H1 (cell line): Measurements from ENCODE around the gene MLN. TPM values are rescaled to one million over a fixed set of nuclear protein-coding genes. Genes with fewer than 3 reads are reported as not detected.
A peak's percentile ranks its signal among the peaks of the same experiment; 100 is the strongest.

Experiments
- CTCF ChIA-PET: fragments of 300-600 bp; sonication (Branson Sonifier 250); formaldehyde crosslinking; loops from one replicate; lab custom pipeline; 2021; ENCODE audit not compliant: partially characterized antibody; lab: Charles Lee
- POLR2A ChIA-PET: fragments of 300-600 bp; sonication (Branson Sonifier 250); formaldehyde crosslinking; loops from one replicate; lab custom pipeline; 2021; ENCODE audit warnings: inconsistent platforms; ENCODE audit not compliant: partially characterized antibody; lab: Charles Lee
- DNase-seq, 2 experiments: peaks; one replicate each; pipeline versions ENCODE4 v3.0.0 to v3.0.0-alpha.2; 2010 to 2022; ENCODE audit warnings: low spot score in 2 of 2, low read depth in 1 of 2, mixed read lengths in 1 of 2
- FAIRE-seq: peaks from 2 replicates; lab custom pipeline; 2011; peaks lifted over from hg19 to GRCh38; lab: Jason Lieb, UNC
- H2AFZ ChIP-seq: 2 replicates; pipeline ENCODE4 v1.8.1; 2012; ENCODE audit warnings: low read length, inconsistent platforms
- H2AK5ac ChIP-seq: 2 replicates; pipeline ENCODE4 v1.6.1; 2013; ENCODE audit warnings: low read depth, low read length
- H2BK120ac ChIP-seq: replicated peaks from 2 replicates; pipeline ENCODE3; 2013; ENCODE audit warnings: low read depth, low read length, inconsistent platforms
- H2BK12ac ChIP-seq: 2 replicates; pipeline ENCODE4 v1.6.1; 2013; ENCODE audit warnings: low read depth, low read length
- H2BK15ac ChIP-seq: 2 replicates; pipeline ENCODE4 v1.6.1; 2013; ENCODE audit warnings: low read length
- H2BK20ac ChIP-seq: 2 replicates; pipeline ENCODE4 v1.6.1; 2013; ENCODE audit warnings: low read length
- H2BK5ac ChIP-seq: 2 replicates; pipeline ENCODE4 v1.6.1; 2013; ENCODE audit warnings: low read depth, low read length
- H3K14ac ChIP-seq: 2 replicates; pipeline ENCODE4 v1.6.1; 2013; ENCODE audit warnings: inconsistent platforms; ENCODE audit not compliant: insufficient read length
- H3K18ac ChIP-seq: 2 replicates; pipeline ENCODE4 v1.6.1; 2013; ENCODE audit warnings: low read length; ENCODE audit errors: extremely low read depth
- H3K23ac ChIP-seq: 2 replicates; pipeline ENCODE4 v1.6.1; 2013; ENCODE audit warnings: inconsistent platforms; ENCODE audit not compliant: insufficient read length
- H3K23me2 ChIP-seq: 2 replicates; pipeline ENCODE4 v1.6.1; 2013; ENCODE audit warnings: low read depth, low read length
- H3K27ac ChIP-seq: 2 replicates; pipeline ENCODE4 v1.6.1; 2011; ENCODE audit warnings: low read depth, low read length, inconsistent platforms
- H3K27me3 ChIP-seq, 4 experiments: replicated peaks in 1 of 4; 1 replicate in 1 of 4; 2 replicates in 3 of 4; pipeline versions ENCODE4 v1.6.1 to v1.8.1; 2011 to 2013; ENCODE audit warnings: low read length in 3 of 4, mild to moderate bottlenecking in 3 of 4, inconsistent platforms in 2 of 4, mixed read lengths in 2 of 4, moderate library complexity in 1 of 4; ENCODE audit not compliant: control insufficient read depth in 3 of 4, insufficient read depth in 3 of 4; ENCODE audit errors: extremely low read depth in 1 of 4
- H3K36me3 ChIP-seq, 4 experiments: 2 replicates each; pipeline versions ENCODE4 v1.6.1 to v1.8.1; 2011 to 2013; ENCODE audit warnings: mild to moderate bottlenecking in 4 of 4, low read length in 3 of 4, moderate library complexity in 2 of 4, control low read depth in 1 of 4, inconsistent platforms in 1 of 4; ENCODE audit not compliant: insufficient read depth in 4 of 4, control insufficient read depth in 2 of 4
- H3K4ac ChIP-seq: replicated peaks from 2 replicates; pipeline ENCODE3; 2013; ENCODE audit warnings: low read length, low read depth, mixed read lengths, inconsistent platforms; ENCODE audit not compliant: insufficient read length
- H3K4me1 ChIP-seq, 4 experiments: replicated peaks in 1 of 4; 1 replicate in 1 of 4; 2 replicates in 3 of 4; pipeline versions ENCODE4 v1.6.1 to v1.8.1; 2011 to 2013; ENCODE audit warnings: low read length in 3 of 4, inconsistent platforms in 2 of 4, mixed read lengths in 1 of 4; ENCODE audit not compliant: insufficient read depth in 4 of 4, control insufficient read depth in 3 of 4
- H3K4me2 ChIP-seq, 2 experiments: 2 replicates each; pipeline versions ENCODE4 v1.6.1 to v1.8.1; 2011 to 2013; ENCODE audit warnings: low read depth in 2 of 2, low read length in 2 of 2, control low read depth in 1 of 2, inconsistent platforms in 1 of 2, mild to moderate bottlenecking in 1 of 2; ENCODE audit not compliant: insufficient read depth in 1 of 2
- H3K4me3 ChIP-seq, 4 experiments: fragments of 200-600, 300-600 bp in 1 of 4; sonication (generic), shearing (Covaris generic), sonication (Bioruptor Twin) in 1 of 4; 2 replicates each; pipeline versions ENCODE4 v1.5.1 to v1.8.1; 2011 to 2016; ENCODE audit warnings: low read length in 4 of 4, low read depth in 3 of 4, control low read depth in 2 of 4, inconsistent platforms in 2 of 4, mild to moderate bottlenecking in 2 of 4, mixed read lengths in 1 of 4, moderate library complexity in 1 of 4; ENCODE audit not compliant: insufficient read depth in 2 of 4; ENCODE audit errors: extremely low read depth in 1 of 4
- H3K56ac ChIP-seq: replicated peaks from 2 replicates; pipeline ENCODE3; 2013; ENCODE audit warnings: low read depth, mild to moderate bottlenecking, mixed read lengths, low read length, inconsistent platforms; ENCODE audit not compliant: insufficient read length
- H3K79me1 ChIP-seq: 2 replicates; pipeline ENCODE4 v1.6.1; 2013; ENCODE audit warnings: low read depth, low read length, control low read depth
- H3K79me2 ChIP-seq, 2 experiments: 2 replicates each; pipeline versions ENCODE4 v1.6.1 to v1.8.1; 2012 to 2013; ENCODE audit warnings: low read length in 2 of 2, mild to moderate bottlenecking in 2 of 2, inconsistent platforms in 1 of 2; ENCODE audit not compliant: insufficient read depth in 2 of 2, control insufficient read depth in 1 of 2
- H3K9ac ChIP-seq, 4 experiments: replicated peaks in 1 of 4; 1 replicate in 1 of 4; 2 replicates in 3 of 4; pipeline versions ENCODE4 v1.6.1 to v1.8.1; 2011 to 2013; ENCODE audit warnings: low read depth in 3 of 4, low read length in 3 of 4, control low read depth in 2 of 4, mild to moderate bottlenecking in 2 of 4, moderate library complexity in 2 of 4, inconsistent platforms in 1 of 4; ENCODE audit errors: extremely low read depth in 1 of 4
- H3K9me3 ChIP-seq, 2 experiments: 2 replicates each; pipeline versions ENCODE4 v1.6.1 to v1.8.1; 2012 to 2013; ENCODE audit warnings: mild to moderate bottlenecking in 2 of 2, moderate library complexity in 2 of 2, control low read depth in 1 of 2, inconsistent platforms in 1 of 2, low read depth in 1 of 2, low read length in 1 of 2, mixed read lengths in 1 of 2; ENCODE audit not compliant: insufficient read depth in 2 of 2
- H4K20me1 ChIP-seq, 2 experiments: replicated peaks in 1 of 2; 2 replicates each; pipeline versions ENCODE3 to v1.8.1; 2011 to 2013; ENCODE audit warnings: inconsistent platforms in 2 of 2, low read length in 2 of 2, mild to moderate bottlenecking in 1 of 2; ENCODE audit not compliant: insufficient read depth in 2 of 2, control insufficient read depth in 1 of 2
- H4K5ac ChIP-seq: 2 replicates; pipeline ENCODE4 v1.6.1; 2013; ENCODE audit warnings: low read length, low read depth, mixed read lengths, inconsistent platforms; ENCODE audit not compliant: insufficient read length
- H4K8ac ChIP-seq: 2 replicates; pipeline ENCODE4 v1.8.0; 2013; ENCODE audit warnings: mild to moderate bottlenecking, moderate library complexity, low read length, inconsistent platforms; ENCODE audit not compliant: insufficient read depth; ENCODE audit errors: extremely low read depth
- H4K91ac ChIP-seq: replicated peaks from 2 replicates; pipeline ENCODE3; 2013; ENCODE audit warnings: low read length, mixed read lengths, inconsistent platforms; ENCODE audit not compliant: insufficient read length
- CTBP2 ChIP-seq: IDR thresholded peaks from 2 replicates; pipeline ENCODE4 v1.7.0; 2011; ENCODE audit warnings: borderline replicate concordance, mild to moderate bottlenecking, moderate library complexity, mixed read lengths, low read length; ENCODE audit not compliant: insufficient read depth, insufficient read length
- HDAC2 ChIP-seq, 2 experiments: fragments of 300-600 bp in 1 of 2; sonication (generic) in 1 of 2; IDR thresholded peaks; 2 replicates each; pipeline ENCODE4 v1.6.1; 2011 to 2012; ENCODE audit warnings: low read depth in 2 of 2, low read length in 2 of 2, mild to moderate bottlenecking in 2 of 2, moderate library complexity in 2 of 2, borderline replicate concordance in 1 of 2, inconsistent platforms in 1 of 2
- NANOG ChIP-seq: IDR thresholded peaks from 2 replicates; pipeline ENCODE4 v1.6.1; 2011; ENCODE audit warnings: low read length, low read depth, mild to moderate bottlenecking, inconsistent platforms; ENCODE audit not compliant: insufficient read depth, poor library complexity, severe bottlenecking
- RAD21 ChIP-seq, 2 experiments: IDR thresholded peaks in 1 of 2; conservative IDR thresholded peaks in 1 of 2; 2 replicates each; pipeline ENCODE4 v1.6.1; 2011; ENCODE audit warnings: low read depth in 2 of 2, low read length in 2 of 2, improper control_type of control experiment in 1 of 2, inconsistent platforms in 1 of 2, mild to moderate bottlenecking in 1 of 2, moderate library complexity in 1 of 2
- RXRA ChIP-seq: IDR thresholded peaks from 2 replicates; pipeline ENCODE4 v1.6.1; 2011; ENCODE audit warnings: low read depth, mild to moderate bottlenecking, low read length, moderate library complexity; ENCODE audit not compliant: insufficient read depth
- TAF1 ChIP-seq: IDR thresholded peaks from 2 replicates; pipeline ENCODE4 v1.6.1; 2011; ENCODE audit warnings: mild to moderate bottlenecking, low read depth, low read length
- WGBS, 2 experiments: shearing (Covaris generic) in 1 of 2; methylation state at CpG; one replicate each; pipeline versions ENCODE4 v1.1.6 to v1.1.7; 2013 to 2015; ENCODE audit warnings: low lambda C conversion rate in 2 of 2, mixed read lengths in 2 of 2, inconsistent platforms in 1 of 2, low coverage in 1 of 2, missing lambda C conversion rate in 1 of 2; ENCODE audit not compliant: insufficient replicate concordance in 2 of 2, insufficient coverage in 1 of 2, insufficient read length in 1 of 2; ENCODE audit errors: extremely low coverage in 1 of 2, missing lambda C conversion rate in 1 of 2; 5-methylcytosine and 5-hydroxymethylcytosine counted together
- polyA plus RNA-seq, 7 experiments: library from polyadenylated mRNA; depleted of rRNA in 3 of 7; stranded (reverse) in 5 of 7; unstranded in 2 of 7; fragments of >200 nt in 5 of 7; fragments of 200-250 nt in 2 of 7; gene quantifications; 1 replicate in 5 of 7; 2 replicates in 1 of 7; 4 replicates in 1 of 7; pipeline versions ENCODE4 v1.2.1 to v1.2.3, GENCODE V29; 2011 to 2013; ENCODE audit warnings: missing spikeins in 2 of 7, mixed read lengths in 2 of 7
- total RNA-seq: library from RNA; stranded (reverse); fragmentation: NEBNext Ultra II Directional; extraction: Animal tissue kit (Norgen Biotek cat#: 25700); gene quantifications from 2 replicates; pipeline ENCODE4 v1.2.1, GENCODE V29; 2021

The MLN gene
- total and polyA plus RNA-seq, 2 of the 8 experiments (the other 6 are each of a cell fraction or from before 2014, with no cell fraction given), result not detected

GRCh38 chr6:33790910-33791309, 12.9 kb downstream of the MLN start:
- FAIRE-seq, result no peak

More at GRCh38 chr6:33790910-33791309, 12.9 kb downstream of the MLN start:
- Histone ChIP-seq H3K18ac (peak overlapping the region; percentile 82), H4K8ac (no peak overlapping the region), H3K4me2 (peak overlapping the region; percentile 12 to 40; a peak in 3 of 4 replicates), H3K4me1 (peaks cover 20 to 65% (median 35%) of the 10 kb centered on the region in 4 experiments), H4K91ac (peak overlapping the region; percentile 59), H2AFZ (no peak overlapping the region), H2BK5ac (peak overlapping the region; percentile 90), H3K4me3 (no peak overlapping the region), H3K27ac (peak overlapping the region; percentile 49; the same call in 1 of the 2 replicates), H2BK12ac (peak overlapping the region; percentile 86; the same call in 1 of the 2 replicates), H3K4ac (no peak overlapping the region), H3K79me2 (peaks cover 11 to 25% of the 10 kb centered on the region in 2 experiments), H3K9ac (no peak overlapping the region), H3K36me3 (peaks cover 0 to 3% (median 0%) of the 10 kb centered on the region in 4 experiments; a peak in 1 of 8 replicates), H3K23me2 (peaks cover 2% of the 10 kb centered on the region), H2BK120ac (no peak overlapping the region), H2AK5ac (peak overlapping the region; percentile 85; the same call in 1 of the 2 replicates), H3K14ac (no peak overlapping the region), H2BK20ac (peak overlapping the region; percentile 91), H4K20me1 (peaks cover 0 to 2% of the 10 kb centered on the region in 2 experiments), H4K5ac (peak overlapping the region; percentile 20), H3K23ac (no peak overlapping the region), H3K79me1 (no peaks in the 10 kb centered on the region; the same call in 1 of the 2 replicates), H2BK15ac (peak overlapping the region; percentile 53; the same call in 1 of the 2 replicates), H3K27me3 (no peaks in the 10 kb centered on the region), H3K9me3 (no peaks in the 10 kb centered on the region), H3K56ac (no peak overlapping the region)
- ChIA-PET CTCF (interaction anchor here (0.7 to 9.6 kb wide), 8 partner anchors 12 to 236 kb away, joined by 3 to 71 read pairs (median 4); partner anchors contain the start of gene UQCC2), POLR2A (interaction anchor here (0.9 to 2.0 kb wide), 3 partner anchors 9 to 19 kb away, joined by 3 to 9 read pairs (median 3); no protein-coding TSS in a partner anchor)
- 81% methylated on average over 5 of the region's 5 CpGs; no CpG with 5 or more reads in 1 of the 2 experiments for WGBS, 2 experiments
- DNase-seq, result no peak
- TF ChIP-seq TAF1 (no peak), CTBP2 (peak; percentile 37), RXRA (no peak), NANOG (peak; percentile 81), RAD21 (IDR thresholded peaks at IDR 0.05 in 1 of 2, conservative IDR thresholded peaks at IDR 0.05 in 1 of 2; ENCODE audit: low read depth in 2 of 2, low read length in 2 of 2) (peak in 1 of 2 experiments; percentile 1; a peak in 1 of 4 replicates), HDAC2 (IDR thresholded peaks at IDR 0.05; ENCODE audit: borderline replicate concordance in 1 of 2, low read depth in 2 of 2, low read length in 2 of 2) (0 out of 4 replicates have a peak, but pooled peaks of 1 of the 2 experiments have one; percentile 31)
